Spleen (tissue), 11 donors: ENCODE measurements around the gene LRRC72. TPM values are rescaled to one million over a fixed set of nuclear protein-coding genes. Genes with fewer than 3 reads are reported as not detected.

Source experiments
- DNase-seq: peaks from one replicate; pipeline ENCODE4 v3.0.0-alpha.2; 2020
- H3K27ac ChIP-seq, 8 donors: fragments of 200-600 bp; sonication (generic) in 7 of 8; 1 replicate in 4 of 8; 2 replicates in 4 of 8; pipeline versions ENCODE4 v1.5.0 to v1.8.0; 2016 to 2021; ENCODE audit warnings: inconsistent platforms in 4 of 8, mild to moderate bottlenecking in 4 of 8, moderate library complexity in 1 of 8
- H3K27me3 ChIP-seq, 7 donors: fragments of 200-600 bp; sonication (generic) in 6 of 7; replicated peaks in 1 of 7; 1 replicate in 4 of 7; 2 replicates in 3 of 7; pipeline versions ENCODE4 v1.5.0 to v1.8.0; 2016 to 2021; ENCODE audit warnings: inconsistent platforms in 3 of 7, mild to moderate bottlenecking in 1 of 7
- H3K36me3 ChIP-seq, 6 donors: fragments of 200-600 bp; sonication (generic) in 5 of 6; 1 replicate in 4 of 6; 2 replicates in 2 of 6; pipeline versions ENCODE4 v1.5.0 to v1.8.0; 2016 to 2021; ENCODE audit warnings: inconsistent platforms in 2 of 6
- H3K4me1 ChIP-seq, 6 donors: fragments of 200-600 bp; sonication (generic) in 5 of 6; 1 replicate in 3 of 6; 2 replicates in 3 of 6; pipeline versions ENCODE4 v1.5.0 to v1.8.0; 2016 to 2021; ENCODE audit warnings: inconsistent platforms in 3 of 6
- H3K4me3 ChIP-seq, 8 donors: fragments of 200-600 bp; sonication (generic) in 7 of 8; 1 replicate in 4 of 8; 2 replicates in 4 of 8; pipeline versions ENCODE4 v1.5.0 to v1.8.0; 2016 to 2021; ENCODE audit warnings: inconsistent platforms in 4 of 8, mild to moderate bottlenecking in 4 of 8, moderate library complexity in 2 of 8
- H3K9me3 ChIP-seq, 8 donors: fragments of 200-600 bp; sonication (generic) in 7 of 8; 1 replicate in 4 of 8; 2 replicates in 4 of 8; pipeline versions ENCODE4 v1.5.0 to v1.8.0; 2016 to 2021; ENCODE audit warnings: inconsistent platforms in 4 of 8
- CTCF ChIP-seq, 11 experiments: fragments of 200-600 bp in 7 of 11; fragments of 450-650 bp in 4 of 11; sonication (generic) in 4 of 11; IDR thresholded peaks in 8 of 11; conservative IDR thresholded peaks in 3 of 11; 1 replicate in 7 of 11; 2 replicates in 4 of 11; pipeline versions ENCODE4 v1.4.0 to v1.8.0; 2016 to 2021; ENCODE audit warnings: antibody characterized with exemption in 11 of 11, inconsistent platforms in 4 of 11, mild to moderate bottlenecking in 1 of 11
- POLR2A ChIP-seq, 3 donors: fragments of 450-650 bp; IDR thresholded peaks; one replicate each; pipeline ENCODE4 v1.5.1; 2017; ENCODE audit warnings: antibody characterized with exemption in 3 of 3, mild to moderate bottlenecking in 1 of 3
- POLR2AphosphoS5 ChIP-seq, 3 donors: sonication (generic); formaldehyde crosslinking; IDR thresholded peaks; one replicate each; pipeline ENCODE4 v1.5.1; 2017; ENCODE audit warnings: antibody characterized with exemption in 3 of 3
- WGBS, 5 donors: extraction: QIAGEN DNeasy Blood & Tissue Kit in 3 of 5; methylation state at CpG; one replicate each; pipeline versions ENCODE4 v1.1.5 to v1.1.7; 2013 to 2018; 5-methylcytosine and 5-hydroxymethylcytosine counted together
- intact Hi-C: fragments of 100-400 bp; cut with DNase I; formaldehyde crosslinking; loops from one replicate; pipeline ENCODE4 v1.15.0; 2023; ENCODE audit warnings: low total_unique reads
- polyA plus RNA-seq, 3 donors: library from polyadenylated mRNA; stranded (reverse); fragments of 200-250 nt; gene quantifications; one replicate each; pipeline ENCODE4 v1.2.1, GENCODE V29; 2013
- total RNA-seq, 7 donors: library from RNA; depleted of rRNA in 3 of 7; stranded (reverse); fragments of >200 nt in 3 of 7; fragmentation: NEBNext Ultra II Directional in 4 of 7; extraction: Animal tissue kit (Norgen Biotek cat#: 25700) in 4 of 7; gene quantifications; one replicate each; pipeline versions ENCODE4 v1.1.0 to v1.2.1, GENCODE V29; 2016 to 2021
- donor health status: healthy with polysubstance abuse.
- donor health status: DM: no; HTN: no; CAD: no; lungs with moderate emphysema.
- donor health status: DM: no; HTN: no; CAD: no.
- donor health status: Bipolar disorder and iron deficiency.
- donor health status: healthy.
- donor health status: DM: no; HTN: no; CAD: no.
- donor health status: DM: yes; HTN: yes; CAD: no.

Gene LRRC72
- total and polyA plus RNA-seq, 10 donors, result not detected

GRCh38 chr7:16564909-16565426 lies 38.3 kb downstream of the LRRC72 start:
- H3K9me3 ChIP-seq, result no peaks in the 10 kb centered on the region
- no peaks in the 10 kb centered on the region for H3K36me3 ChIP-seq
- intact Hi-C loops, result no loop called here
- H3K27me3 ChIP-seq, result no peaks in the 10 kb centered on the region
- 33 to 38% (median 33%) methylated on average over 13 of the region's 13 CpGs for WGBS, 5 donors
- H3K4me1 ChIP-seq, result peaks cover 0 to 23% (median 12%) of the 10 kb centered on the region in 6 donors
- peak; percentile 22 to 73 (median 54) for TF ChIP-seq CTCF (IDR thresholded peaks at IDR 0.05 in 8 of 11, conservative IDR thresholded peaks at IDR 0.05 in 3 of 11)
- TF ChIP-seq POLR2AphosphoS5 (IDR thresholded peaks at IDR 0.05), result no peak
- TF ChIP-seq POLR2A (IDR thresholded peaks at IDR 0.05), result no peak
- DNase-seq, result no peak
- H3K4me3 ChIP-seq, result no peak overlapping the region
- H3K27ac ChIP-seq, result no peak overlapping the region

- no peak for DNase-seq
- H3K27me3 ChIP-seq, result no peaks in the 10 kb centered on the region
- no peaks in the 10 kb centered on the region for H3K36me3 ChIP-seq
- H3K4me3 ChIP-seq, result no peak overlapping the region
- 61 to 72% (median 64%) methylated on average over 3 to 4 of the region's 4 CpGs for WGBS, 5 donors
- intact Hi-C loops, result loop anchor here (5.0 kb wide), 1 partner anchor 495 kb away; no protein-coding TSS in a partner anchor
- peaks cover 0 to 5% (median 0%) of the 10 kb centered on the region in 8 donors for H3K9me3 ChIP-seq
- no peak for TF ChIP-seq POLR2A (IDR thresholded peaks at IDR 0.05)
- no peak for TF ChIP-seq CTCF (IDR thresholded peaks at IDR 0.05 in 8 of 11, conservative IDR thresholded peaks at IDR 0.05 in 3 of 11)
- no peak for TF ChIP-seq POLR2AphosphoS5 (IDR thresholded peaks at IDR 0.05)
- H3K27ac ChIP-seq, result no peak overlapping the region
- no peaks in the 10 kb centered on the region for H3K4me1 ChIP-seq
Observed at GRCh38 chr7:16571941-16572340, 45.3 kb downstream of the LRRC72 start.

- Histone ChIP-seq H3K36me3 (no peaks in the 10 kb centered on the region), H3K4me1 (no peaks in the 10 kb centered on the region), H3K27ac (no peak overlapping the region), H3K4me3 (no peak overlapping the region), H3K9me3 (no peaks in the 10 kb centered on the region), H3K27me3 (peaks cover 0 to 4% (median 0%) of the 10 kb centered on the region in 7 donors)
- 85 to 92% (median 86%) methylated on average over 8 of the region's 8 CpGs for WGBS, 5 donors
- no peak for DNase-seq
- intact Hi-C loops, result no loop called here
- no peak for TF ChIP-seq CTCF (IDR thresholded peaks at IDR 0.05 in 8 of 11, conservative IDR thresholded peaks at IDR 0.05 in 3 of 11)
- TF ChIP-seq POLR2AphosphoS5 (IDR thresholded peaks at IDR 0.05), result no peak
- no peak for TF ChIP-seq POLR2A (IDR thresholded peaks at IDR 0.05)
Observed at GRCh38 chr7:16579216-16579615, 52.6 kb downstream of the LRRC72 start.

GRCh38 chr7:16581286-16581685 lies 54.7 kb downstream of the LRRC72 start:
- DNase-seq, result no peak
- Histone ChIP-seq H3K27me3 (peaks cover 0 to 4% (median 0%) of the 10 kb centered on the region in 7 donors), H3K4me1 (no peaks in the 10 kb centered on the region), H3K4me3 (no peak overlapping the region), H3K27ac (no peak overlapping the region), H3K36me3 (no peaks in the 10 kb centered on the region), H3K9me3 (no peaks in the 10 kb centered on the region)
- intact Hi-C loops, result no loop called here
- 28 to 68% (median 41%) methylated on average over 1 of the region's 1 CpG for WGBS, 5 donors
- TF ChIP-seq POLR2A (IDR thresholded peaks at IDR 0.05) (no peak), CTCF (IDR thresholded peaks at IDR 0.05 in 8 of 11, conservative IDR thresholded peaks at IDR 0.05 in 3 of 11) (no peak), POLR2AphosphoS5 (IDR thresholded peaks at IDR 0.05) (no peak)
